Neuronal stem cell (in vitro differentiated cells): ENCODE measurements around the gene FNDC1.

Experiments used
- DNase-seq: peaks from one replicate; pipeline ENCODE4 v3.0.0-alpha.2; 2013; ENCODE audit warnings: low spot score
- H2AFZ ChIP-seq: one replicate; pipeline ENCODE4 v1.6.1; 2013; ENCODE audit warnings: mild to moderate bottlenecking, low read length, inconsistent platforms
- H2AK5ac ChIP-seq: 2 replicates; pipeline ENCODE4 v1.6.1; 2013; ENCODE audit warnings: low read depth, mild to moderate bottlenecking, inconsistent platforms, low read length, moderate library complexity, mixed read lengths
- H2BK120ac ChIP-seq: 2 replicates; pipeline ENCODE4 v1.6.1; 2013; ENCODE audit warnings: low read depth, mild to moderate bottlenecking, inconsistent platforms, low read length, moderate library complexity, mixed read lengths
- H2BK12ac ChIP-seq: one replicate; pipeline ENCODE4 v1.6.1; 2013; ENCODE audit warnings: low read length, inconsistent platforms
- H2BK15ac ChIP-seq: 2 replicates; pipeline ENCODE4 v1.6.1; 2013; ENCODE audit warnings: mild to moderate bottlenecking, low read length, inconsistent platforms, mixed read lengths
- H2BK5ac ChIP-seq: one replicate; pipeline ENCODE4 v1.6.1; 2013; ENCODE audit warnings: inconsistent platforms, mild to moderate bottlenecking, low read length, moderate library complexity
- H3K14ac ChIP-seq: one replicate; pipeline ENCODE4 v1.6.1; 2013; ENCODE audit warnings: low read length, inconsistent platforms
- H3K18ac ChIP-seq: 2 replicates; pipeline ENCODE4 v1.6.1; 2013; ENCODE audit warnings: low read length, inconsistent platforms
- H3K23ac ChIP-seq: 2 replicates; pipeline ENCODE4 v1.6.1; 2013; ENCODE audit warnings: low read depth, mild to moderate bottlenecking, mixed read lengths, low read length, inconsistent platforms; ENCODE audit not compliant: poor library complexity
- H3K27ac ChIP-seq: replicated peaks from 3 replicates; pipeline ENCODE4 v1.5.1; 2013; ENCODE audit warnings: low read length, inconsistent platforms
- H3K27me3 ChIP-seq, 3 experiments: 2 replicates each; pipeline ENCODE4 v1.6.1; 2013; ENCODE audit warnings: low read length in 3 of 3, mild to moderate bottlenecking in 2 of 3, inconsistent platforms in 1 of 3, low read depth in 1 of 3, mixed read lengths in 1 of 3, moderate library complexity in 1 of 3; ENCODE audit not compliant: control insufficient read depth in 3 of 3, insufficient read depth in 3 of 3
- H3K36me3 ChIP-seq, 2 donors: replicated peaks in 1 of 2; 2 replicates each; pipeline ENCODE4 v1.6.1; 2013; ENCODE audit warnings: low read length in 2 of 2; ENCODE audit not compliant: control insufficient read depth in 2 of 2, insufficient read depth in 2 of 2
- H3K4ac ChIP-seq: 2 replicates; pipeline ENCODE4 v1.6.1; 2013; ENCODE audit warnings: inconsistent platforms, mild to moderate bottlenecking, low read length, moderate library complexity
- H3K4me1 ChIP-seq, 2 donors: 1 replicate in 1 of 2; 2 replicates in 1 of 2; pipeline ENCODE4 v1.6.1; 2013; ENCODE audit warnings: low read length in 2 of 2, low read depth in 1 of 2; ENCODE audit not compliant: control insufficient read depth in 2 of 2, insufficient read depth in 1 of 2
- H3K4me2 ChIP-seq: one replicate; pipeline ENCODE4 v1.6.1; 2013; ENCODE audit warnings: mild to moderate bottlenecking, low read length, inconsistent platforms; ENCODE audit not compliant: insufficient read depth, poor library complexity, severe bottlenecking
- H3K4me3 ChIP-seq, 2 donors: 2 replicates each; pipeline ENCODE4 v1.5.1; 2013; ENCODE audit warnings: low read length in 2 of 2, mild to moderate bottlenecking in 2 of 2, inconsistent platforms in 1 of 2, moderate library complexity in 1 of 2
- H3K79me1 ChIP-seq: one replicate; pipeline ENCODE4 v1.6.1; 2013; ENCODE audit warnings: low read depth, mild to moderate bottlenecking, inconsistent platforms, low read length, moderate library complexity
- H3K9ac ChIP-seq: one replicate; pipeline ENCODE4 v1.6.1; 2013; ENCODE audit warnings: mild to moderate bottlenecking, low read depth, low read length, inconsistent platforms; ENCODE audit not compliant: poor library complexity
- H3K9me3 ChIP-seq, 2 donors: replicated peaks in 1 of 2; 2 replicates each; pipeline versions ENCODE3 to v1.6.1; 2013; ENCODE audit warnings: low read length in 2 of 2, mild to moderate bottlenecking in 2 of 2, inconsistent platforms in 1 of 2, low read depth in 1 of 2, mixed read lengths in 1 of 2, moderate library complexity in 1 of 2; ENCODE audit not compliant: control insufficient read depth in 2 of 2, insufficient read depth in 1 of 2
- H4K8ac ChIP-seq: one replicate; pipeline ENCODE4 v1.6.1; 2013; ENCODE audit warnings: low read depth, mild to moderate bottlenecking, inconsistent platforms, low read length, moderate library complexity
- H4K91ac ChIP-seq: one replicate; pipeline ENCODE4 v1.6.1; 2013; ENCODE audit warnings: low read length, low read depth, mild to moderate bottlenecking, inconsistent platforms; ENCODE audit not compliant: poor library complexity
- WGBS, 2 donors: extraction: QIAGEN DNeasy Blood & Tissue Kit; methylation state at CpG; one replicate each; pipeline ENCODE4 v1.1.7; 2013; ENCODE audit warnings: missing lambda C conversion rate in 2 of 2, mixed read lengths in 1 of 2; ENCODE audit not compliant: insufficient read length in 2 of 2, insufficient replicate concordance in 1 of 2; ENCODE audit errors: extremely low coverage in 2 of 2; 5-methylcytosine and 5-hydroxymethylcytosine counted together

FNDC1 gene

GRCh38 chr6:159148641-159149040 lies 20.6 kb upstream of the FNDC1 start:
- no peak overlapping the region for H2BK5ac ChIP-seq
- no peak overlapping the region for H2AK5ac ChIP-seq
- no peak overlapping the region for H2AFZ ChIP-seq
- no peaks in the 10 kb centered on the region for H3K79me1 ChIP-seq
- no peaks in the 10 kb centered on the region for H3K36me3 ChIP-seq
- H3K14ac ChIP-seq: no peak overlapping the region
- no peak overlapping the region for H3K9ac ChIP-seq
- no peak overlapping the region for H3K23ac ChIP-seq
- H3K4ac ChIP-seq: no peak overlapping the region
- no peaks in the 10 kb centered on the region for H3K4me1 ChIP-seq
- no peak overlapping the region for H4K91ac ChIP-seq
- no peak overlapping the region for H3K4me3 ChIP-seq
- H3K18ac ChIP-seq: no peak overlapping the region
- no peak overlapping the region for H4K8ac ChIP-seq
- H2BK15ac ChIP-seq: no peak overlapping the region
- H2BK12ac ChIP-seq: no peak overlapping the region
- no peak overlapping the region for H3K4me2 ChIP-seq
- no peaks in the 10 kb centered on the region for H3K9me3 ChIP-seq
- no peak overlapping the region for H3K27ac ChIP-seq
- no CpG with 5 or more reads among the region's 6 CpGs for WGBS, 2 donors
- no peaks in the 10 kb centered on the region for H3K27me3 ChIP-seq
- DNase-seq: no peak
- H2BK120ac ChIP-seq: no peak overlapping the region

GRCh38 chr6:159149641-159150040 lies 19.6 kb upstream of the FNDC1 start:
- no peak for DNase-seq
- Histone ChIP-seq H3K9ac (no peak overlapping the region), H3K27ac (no peak overlapping the region), H3K4ac (no peak overlapping the region), H3K14ac (no peak overlapping the region), H3K4me1 (no peaks in the 10 kb centered on the region), H3K79me1 (no peaks in the 10 kb centered on the region), H3K36me3 (no peaks in the 10 kb centered on the region), H3K4me3 (no peak overlapping the region), H2BK12ac (no peak overlapping the region), H2AFZ (no peak overlapping the region), H2BK120ac (no peak overlapping the region), H3K4me2 (no peak overlapping the region), H4K8ac (no peak overlapping the region), H2AK5ac (no peak overlapping the region), H3K18ac (no peak overlapping the region), H3K9me3 (no peaks in the 10 kb centered on the region), H3K23ac (no peak overlapping the region), H2BK5ac (no peak overlapping the region), H2BK15ac (no peak overlapping the region), H4K91ac (no peak overlapping the region), H3K27me3 (no peaks in the 10 kb centered on the region)
- no CpG with 5 or more reads among the region's 8 CpGs for WGBS, 2 donors

GRCh38 chr6:159151266-159151855 lies 17.8 kb upstream of the FNDC1 start:
- no peak overlapping the region for H3K23ac ChIP-seq
- H3K4me3 ChIP-seq: no peak overlapping the region
- no peak overlapping the region for H3K4ac ChIP-seq
- H3K4me1 ChIP-seq: no peaks in the 10 kb centered on the region
- no peak overlapping the region for H3K27ac ChIP-seq
- H2AFZ ChIP-seq: no peak overlapping the region
- no peak overlapping the region for H2AK5ac ChIP-seq
- H4K91ac ChIP-seq: no peak overlapping the region
- H2BK120ac ChIP-seq: no peak overlapping the region
- no peak overlapping the region for H3K14ac ChIP-seq
- no peak for DNase-seq
- H3K9me3 ChIP-seq: no peaks in the 10 kb centered on the region
- H2BK12ac ChIP-seq: no peak overlapping the region
- H2BK5ac ChIP-seq: no peak overlapping the region
- H3K18ac ChIP-seq: no peak overlapping the region
- H3K9ac ChIP-seq: no peak overlapping the region
- no peaks in the 10 kb centered on the region for H3K27me3 ChIP-seq
- H3K4me2 ChIP-seq: no peak overlapping the region
- H3K36me3 ChIP-seq: no peaks in the 10 kb centered on the region
- no peak overlapping the region for H4K8ac ChIP-seq
- no peak overlapping the region for H2BK15ac ChIP-seq
- no peaks in the 10 kb centered on the region for H3K79me1 ChIP-seq
- no CpG with 5 or more reads among the region's 7 CpGs for WGBS, 2 donors

GRCh38 chr6:159152041-159152440 lies 17.2 kb upstream of the FNDC1 start:
- Histone ChIP-seq H3K14ac (no peak overlapping the region), H3K4me1 (no peaks in the 10 kb centered on the region), H3K27ac (no peak overlapping the region), H3K9ac (no peak overlapping the region), H3K36me3 (no peaks in the 10 kb centered on the region), H2AK5ac (no peak overlapping the region), H3K9me3 (no peaks in the 10 kb centered on the region), H3K4me2 (no peak overlapping the region), H3K79me1 (no peaks in the 10 kb centered on the region), H3K4ac (no peak overlapping the region), H4K91ac (no peak overlapping the region), H3K18ac (no peak overlapping the region), H2AFZ (no peak overlapping the region), H3K27me3 (no peaks in the 10 kb centered on the region), H2BK120ac (no peak overlapping the region), H2BK15ac (no peak overlapping the region), H4K8ac (no peak overlapping the region), H3K4me3 (no peak overlapping the region), H2BK5ac (no peak overlapping the region), H2BK12ac (no peak overlapping the region), H3K23ac (no peak overlapping the region)
- DNase-seq: no peak
- WGBS, 2 donors: no CpG with 5 or more reads among the region's 1 CpG
